ENCODE measurements around the gene CLNK. TPM values are rescaled to one million over a fixed set of nuclear protein-coding genes. Genes with fewer than 3 reads are reported as not detected.
"Not testable (repeated sequence)": the region's sequence is repeated elsewhere in the genome, so short reads cannot be mapped to it uniquely, and the experiment has no call there.

The CLNK gene
- total RNA-seq, 1 donor from 2014 or later: 0.10 TPM

GRCh38 chr4:10662937-10663336, 21.6 kb downstream of the CLNK start:
- no peak for DNase-seq

GRCh38 chr4:10661047-10661446, 23.5 kb downstream of the CLNK start:
- DNase-seq: no peak

DNA sequence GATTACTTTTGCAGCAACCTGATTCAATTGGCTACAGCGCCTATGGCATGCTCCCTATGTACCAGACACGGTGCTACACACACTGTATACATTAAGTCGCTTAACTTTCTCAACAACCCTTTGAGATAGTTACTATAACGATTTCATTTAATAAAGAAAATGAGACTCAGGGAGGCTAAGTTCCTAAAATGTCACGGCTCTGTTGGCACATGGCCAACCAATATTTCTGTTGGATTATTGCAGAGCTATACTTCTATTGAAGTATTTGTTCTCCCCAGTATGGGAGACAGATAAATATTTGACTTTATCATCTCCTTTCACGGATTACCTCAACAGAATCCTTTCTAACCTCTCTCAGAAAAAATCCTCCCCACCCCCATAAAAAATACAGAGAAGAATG, 25.3 kb downstream of the CLNK start:
- DNase-seq: no peak

- no peak for DNase-seq
Measured at GRCh38 chr4:10656988-10657387, 27.6 kb downstream of the CLNK start.

- no peak for DNase-seq
Measured at GRCh38 chr4:10656420-10656819, 28.1 kb downstream of the CLNK start.

DNA sequence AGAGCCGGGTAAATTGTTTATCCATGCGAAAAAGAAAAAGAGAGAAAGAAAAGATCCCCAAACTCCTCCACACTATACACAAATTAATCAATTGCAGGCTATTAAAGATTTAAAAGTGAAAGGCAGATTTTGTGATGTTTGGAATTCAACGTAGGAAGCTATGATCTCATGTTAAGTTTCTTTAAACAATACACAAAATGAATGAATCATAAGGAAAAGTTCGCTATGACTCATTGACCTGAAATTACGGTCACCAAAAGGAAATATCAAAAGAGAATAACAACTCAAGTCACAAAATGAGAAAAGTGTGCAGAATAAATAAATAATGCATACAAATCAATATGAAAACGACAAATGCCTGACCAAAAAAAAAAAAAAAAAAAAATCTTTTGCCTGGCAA, 28.6 kb downstream of the CLNK start:
- no peak for DNase-seq

DNA sequence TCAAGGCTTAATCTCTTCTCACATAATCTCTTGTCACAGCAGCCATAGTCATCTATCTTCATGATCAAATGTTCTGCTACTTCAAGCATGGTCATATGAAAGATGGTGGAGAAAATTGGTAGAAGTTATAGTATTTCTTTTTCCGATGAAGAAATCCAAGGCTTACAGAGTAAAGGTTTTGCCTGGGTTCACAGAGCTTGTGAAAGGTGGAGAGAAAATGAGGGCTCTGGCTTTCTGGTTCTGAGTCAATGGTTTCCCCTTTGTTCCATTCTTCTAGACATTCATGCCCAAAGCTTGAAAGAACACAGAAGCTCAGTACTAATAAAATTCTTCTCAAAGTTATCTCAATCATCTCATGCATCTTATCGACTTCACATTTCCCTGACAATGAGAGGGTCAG, 36.1 kb downstream of the CLNK start:
- no peak for DNase-seq

- no peak for DNase-seq
Measured at GRCh38 chr4:10647846-10648245, 36.7 kb downstream of the CLNK start.

DNA sequence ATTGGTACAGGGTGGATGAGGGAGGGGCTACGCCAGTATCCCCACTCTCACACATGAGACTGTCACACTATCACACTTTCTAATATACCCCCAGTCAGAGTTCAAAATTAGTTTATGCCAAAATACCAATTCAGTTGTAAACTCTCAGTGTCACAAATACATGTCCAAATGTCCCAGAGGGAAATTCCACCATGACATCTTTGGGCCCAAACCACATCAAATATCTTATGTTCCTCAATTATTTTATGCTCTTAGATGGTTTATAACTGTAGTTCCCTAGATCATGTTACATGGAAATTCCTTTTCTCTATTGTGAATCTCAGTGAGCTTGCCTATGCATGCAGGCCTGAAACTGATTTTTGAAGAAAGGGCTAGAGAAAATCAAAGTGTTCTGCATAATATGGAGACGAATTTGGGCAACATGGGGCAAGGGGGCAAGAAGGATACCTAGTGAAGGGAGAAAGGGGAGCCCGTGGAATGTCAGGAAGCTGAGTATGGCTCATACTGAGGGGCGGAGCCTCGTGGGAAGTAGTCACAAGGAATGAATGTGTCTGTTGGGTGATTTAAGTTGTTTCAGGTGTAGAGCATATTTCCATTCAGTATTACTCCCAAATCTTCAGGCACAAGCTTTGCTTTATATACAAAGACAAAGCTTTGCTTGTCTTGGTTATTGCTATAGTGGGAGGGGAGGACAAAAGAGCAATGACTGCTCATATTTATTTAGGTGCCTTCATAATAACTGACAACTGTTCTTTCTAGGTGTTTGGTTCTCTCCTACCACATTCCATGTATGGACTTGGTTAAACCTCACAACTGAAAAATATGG, 40.8 kb downstream of the CLNK start:
- DNase-seq: no peak

DNA sequence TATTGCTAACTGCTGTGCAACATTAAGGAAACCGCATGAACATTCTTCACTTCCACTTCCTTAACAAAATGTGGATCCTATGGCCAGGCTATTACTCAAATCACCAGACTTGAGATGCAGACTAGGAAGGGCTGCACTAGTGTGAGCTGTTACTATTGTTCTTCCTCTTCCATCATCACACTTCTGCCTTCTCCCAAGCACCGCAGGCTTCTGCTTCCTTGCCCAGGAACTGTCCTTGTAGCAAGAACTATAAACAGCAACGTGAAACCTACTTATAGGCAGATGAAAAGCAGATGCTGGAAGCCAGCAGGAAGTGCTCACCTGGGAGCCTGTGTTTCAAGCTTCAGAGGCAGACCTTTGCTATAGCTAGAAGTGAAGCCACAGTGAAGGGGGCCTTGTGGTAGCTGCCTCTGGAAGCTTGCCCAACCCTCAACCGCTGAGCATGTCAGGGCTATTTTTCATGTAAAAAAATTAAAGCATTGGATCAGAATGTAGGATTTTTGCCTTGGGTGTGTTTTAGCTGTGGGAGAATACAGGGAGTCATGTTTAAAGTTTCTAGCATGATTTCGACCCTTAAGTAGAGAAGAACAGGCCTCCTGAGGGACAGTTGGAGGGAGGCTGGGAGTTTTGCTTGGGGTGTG, 43.9 kb downstream of the CLNK start:
- DNase-seq: no peak

DNA sequence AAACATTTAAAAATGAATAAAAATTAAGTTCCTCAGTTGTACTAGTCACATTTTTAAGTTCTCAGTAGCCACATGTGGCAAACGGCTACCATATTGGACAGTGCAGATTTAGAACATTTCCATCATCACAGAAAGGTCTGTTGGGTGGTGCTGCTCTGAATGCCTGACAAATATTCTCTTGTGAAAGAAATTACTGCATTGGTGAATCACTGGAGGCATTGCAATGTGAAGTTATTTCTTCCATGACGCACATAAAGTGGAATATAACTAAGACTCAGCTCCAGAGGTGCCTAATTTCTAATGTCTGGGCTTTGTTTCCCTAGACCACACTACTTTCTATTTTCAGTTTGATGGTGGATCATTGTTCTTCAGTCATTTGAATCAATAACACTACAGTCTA, 44.9 kb downstream of the CLNK start:
- DNase-seq: no peak

GRCh38 chr4:10639100-10639499, 45.5 kb downstream of the CLNK start:
- DNase-seq: no peak

DNA sequence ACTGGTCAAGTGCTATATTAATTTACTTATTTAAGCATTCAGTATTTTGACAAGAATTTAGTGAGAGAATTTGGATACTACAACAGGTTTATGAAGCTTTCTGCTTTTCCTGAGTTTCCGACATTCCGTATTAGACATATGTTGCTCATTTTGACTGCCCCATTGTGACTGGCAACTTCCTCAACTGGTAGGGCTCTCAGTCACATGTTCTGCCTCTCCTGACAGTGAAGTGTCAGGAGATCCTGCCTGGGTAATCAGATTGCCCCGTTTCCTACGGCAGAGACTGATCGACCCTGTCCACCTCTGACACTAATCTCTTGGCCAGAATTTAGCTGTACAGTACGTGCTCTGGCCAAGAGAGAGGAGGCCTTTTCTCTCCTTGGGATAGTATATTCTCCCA, 49.5 kb downstream of the CLNK start:
- no peak for DNase-seq

DNA sequence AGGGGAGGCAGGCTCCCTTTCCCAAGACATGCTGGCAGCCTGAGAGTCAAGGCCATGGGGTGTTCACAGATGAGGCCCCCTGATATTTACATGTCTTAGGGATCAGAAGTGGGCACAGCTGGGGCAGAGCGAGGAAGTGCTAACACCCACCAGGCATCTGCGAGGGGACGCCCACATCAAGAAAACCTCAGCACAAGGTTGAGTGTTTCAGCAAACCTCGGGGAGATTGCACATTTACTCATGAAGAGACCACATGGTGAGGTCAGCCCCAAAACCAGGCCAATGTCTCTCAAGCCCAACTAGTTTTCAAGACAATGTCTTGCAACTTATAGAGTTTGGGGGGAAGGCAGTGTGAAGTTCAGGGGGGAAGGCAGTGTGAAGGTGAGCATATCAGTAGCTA, 55.2 kb downstream of the CLNK start:
- DNase-seq: no peak

DNA sequence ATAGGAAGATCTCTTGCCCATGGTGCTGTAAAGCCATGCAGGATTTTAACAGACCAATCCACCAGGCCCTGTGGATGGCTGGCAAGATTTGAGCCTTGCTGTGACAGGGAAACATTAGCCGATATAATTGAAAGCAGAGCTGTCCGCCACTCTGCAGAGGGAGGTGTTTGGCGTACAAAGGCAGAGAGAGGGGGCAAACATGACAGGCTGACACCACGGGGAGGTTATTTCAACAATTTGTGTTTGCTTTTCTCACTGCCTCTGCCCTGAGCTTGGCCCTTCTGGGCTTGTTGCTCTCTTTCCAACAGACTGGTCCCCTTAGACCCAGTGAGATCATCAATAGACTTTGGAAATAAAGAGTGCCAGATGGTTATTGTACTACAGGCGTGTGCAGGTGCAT, 59.4 kb downstream of the CLNK start:
- no peak for DNase-seq

GRCh38 chr4:10623862-10624261, 60.7 kb downstream of the CLNK start:
- DNase-seq: no peak

DNA sequence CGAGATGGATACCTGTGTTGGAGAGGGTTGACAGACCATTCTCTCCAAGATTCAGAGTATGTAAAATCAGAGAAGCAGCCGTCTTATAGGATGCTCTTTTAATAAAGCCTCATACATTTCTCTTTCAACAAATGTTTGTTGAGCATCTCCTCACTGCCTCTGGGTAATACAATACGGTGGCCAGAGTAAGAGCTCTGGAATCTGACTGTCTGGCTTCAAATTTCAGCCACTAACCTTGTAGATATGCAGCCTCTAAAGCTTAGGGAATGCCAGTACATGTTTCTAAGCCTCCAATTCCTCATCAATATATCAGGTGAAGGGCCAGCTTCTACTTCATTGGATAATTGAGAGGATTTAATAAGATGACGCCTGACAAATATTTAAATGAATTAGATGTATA, 61.3 kb downstream of the CLNK start:
- no peak for DNase-seq

DNA sequence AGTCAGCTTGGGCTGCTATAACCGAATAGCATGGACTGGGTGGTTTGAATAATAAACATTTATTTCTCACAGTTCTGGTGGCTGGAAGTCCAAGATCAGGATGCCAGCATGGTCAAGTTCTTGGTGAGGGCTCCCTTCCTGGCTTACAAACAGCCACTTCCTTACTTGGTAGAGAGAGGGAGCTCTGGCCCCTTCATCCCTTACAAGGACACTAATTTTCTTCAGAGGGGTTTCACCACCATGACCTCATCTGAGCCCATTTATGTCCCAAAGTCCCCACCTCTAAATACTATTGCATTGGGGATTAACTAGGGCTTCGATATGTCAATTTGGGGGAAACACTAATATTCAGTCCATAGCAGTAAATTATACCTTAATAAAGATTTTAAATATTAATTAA, 61.8 kb downstream of the CLNK start:
- no peak for DNase-seq

GRCh38 chr4:10620935-10621488, 63.6 kb downstream of the CLNK start:
- no peak for DNase-seq

DNA sequence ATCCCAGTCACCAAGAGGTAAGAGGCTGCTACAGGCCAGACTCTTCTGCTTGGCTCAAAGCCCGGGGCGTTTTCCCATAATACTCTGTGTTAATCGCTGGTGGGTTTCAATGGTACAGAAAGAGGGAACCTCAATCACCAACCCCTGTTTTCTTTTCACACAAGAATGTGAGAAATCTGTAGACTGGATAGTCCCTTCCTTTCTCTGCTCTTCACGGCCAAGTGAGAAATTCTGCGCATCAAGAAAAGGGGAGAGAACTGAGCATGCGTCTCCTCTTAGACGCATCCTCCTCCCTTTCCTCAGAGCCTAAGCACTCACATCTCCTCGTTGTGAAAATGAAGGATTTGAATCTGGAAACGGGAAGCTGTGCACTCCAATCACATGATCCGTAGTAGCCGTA, 64.7 kb downstream of the CLNK start:
- DNase-seq: no peak

DNA sequence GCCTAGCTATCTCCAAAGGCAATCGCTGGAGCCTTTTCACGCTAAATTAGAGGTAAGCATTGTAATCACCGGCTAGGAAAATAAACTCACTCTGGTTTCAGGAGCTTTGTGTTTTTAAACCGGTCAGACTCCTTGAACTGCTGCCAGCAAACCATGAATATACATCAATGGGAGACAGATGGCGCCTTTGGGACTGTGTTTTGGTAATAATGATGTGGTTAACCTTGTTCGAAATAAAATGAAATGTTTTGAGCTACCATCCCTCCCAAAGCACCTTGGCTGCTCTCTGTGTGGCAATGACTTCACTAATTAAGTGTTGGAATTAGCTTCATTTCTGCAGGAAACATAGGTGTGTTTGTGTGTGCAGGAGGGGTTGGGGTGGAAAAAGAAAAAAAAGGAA, 65.3 kb downstream of the CLNK start:
- DNase-seq: no peak

- not testable (repeated sequence) for DNase-seq
Measured at GRCh38 chr4:10614926-10615325, 69.6 kb downstream of the CLNK start.

DNA sequence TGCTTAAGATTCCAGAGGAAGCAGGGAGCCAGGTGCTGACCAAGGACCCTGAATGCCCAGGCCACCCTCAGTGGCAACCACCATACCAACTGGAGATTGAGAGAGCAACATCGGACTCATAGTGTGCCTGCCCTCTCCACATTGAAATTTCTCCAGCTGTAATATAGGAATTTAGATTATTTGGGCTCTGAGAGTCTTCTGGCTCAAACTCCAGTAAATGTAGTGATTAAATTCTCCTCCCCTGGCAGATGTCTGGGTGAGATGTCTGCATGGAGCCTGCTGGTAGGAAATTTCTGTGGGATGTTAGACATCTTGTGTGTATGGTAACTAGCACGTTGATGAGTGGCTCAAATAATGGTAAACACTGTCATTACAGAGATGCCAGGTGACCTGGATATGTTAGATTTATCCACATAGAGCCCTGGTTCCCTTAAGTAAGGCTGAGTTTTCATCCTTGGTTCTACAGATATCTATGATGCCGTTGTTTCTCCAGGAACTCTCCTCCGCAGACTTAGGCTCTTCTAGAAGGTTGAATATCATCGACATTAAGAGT, 70.6 kb downstream of the CLNK start:
- DNase-seq: no peak

DNA sequence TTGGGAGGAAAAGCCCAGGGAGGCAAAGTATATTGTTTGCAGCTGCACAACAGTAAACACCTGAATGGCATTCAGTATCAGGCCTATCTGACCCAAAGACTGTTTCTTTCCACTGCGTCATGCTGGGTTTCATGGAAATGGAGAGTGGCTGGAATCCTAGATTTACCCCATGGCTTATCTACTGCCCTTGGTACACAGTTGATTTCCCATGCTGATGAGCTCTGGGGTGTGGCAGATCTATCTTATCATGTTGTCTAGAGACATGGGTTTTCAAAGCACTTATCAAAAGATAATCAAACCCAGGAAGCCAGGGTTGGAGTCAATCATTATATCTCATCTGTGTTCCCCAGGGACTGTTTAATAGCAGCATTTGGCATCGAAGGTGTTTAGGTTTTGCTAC, 72.1 kb downstream of the CLNK start:
- DNase-seq: no peak
